HG03139 (cell line): ENCODE measurements around the gene DMXL2.
"Not testable (repeated sequence)": the region's sequence is repeated elsewhere in the genome, so short reads cannot be mapped to it uniquely, and the experiment has no call there.

Experiments used
- ATAC-seq: cut with Tn5 transposase; IDR thresholded peaks from one replicate; pipeline ENCODE4 v1.9.1; 2021; ENCODE audit not compliant: unreplicated experiment

The DMXL2 gene

DNA sequence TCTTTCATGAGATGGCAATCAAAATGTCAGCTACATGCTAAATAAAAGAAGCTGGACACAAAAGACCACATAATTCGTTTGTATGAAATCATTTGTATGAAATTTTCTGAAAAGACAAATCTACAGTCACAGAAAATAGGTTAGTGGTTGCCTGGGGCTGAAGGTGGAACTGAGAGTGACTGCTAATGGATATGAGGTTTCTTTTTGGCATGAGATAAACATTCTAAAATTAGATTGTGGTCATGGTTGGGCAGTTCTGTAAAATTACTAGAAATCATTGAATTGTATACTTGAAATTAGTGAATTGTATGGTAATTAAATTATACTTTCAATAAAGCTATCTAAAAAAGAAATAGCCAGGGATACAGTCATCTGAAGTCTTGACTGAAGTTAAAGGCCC lies 2.7 kb upstream of the DMXL2 start:
- ATAC-seq = no peak

- ATAC-seq = no peak
These were observed 1.5 kb upstream of the DMXL2 start for GRCh38 chr15:51624022-51624421.

- ATAC-seq = no peak
These were observed 891 bp upstream of the DMXL2 start for GRCh38 chr15:51623386-51623938.

DNA sequence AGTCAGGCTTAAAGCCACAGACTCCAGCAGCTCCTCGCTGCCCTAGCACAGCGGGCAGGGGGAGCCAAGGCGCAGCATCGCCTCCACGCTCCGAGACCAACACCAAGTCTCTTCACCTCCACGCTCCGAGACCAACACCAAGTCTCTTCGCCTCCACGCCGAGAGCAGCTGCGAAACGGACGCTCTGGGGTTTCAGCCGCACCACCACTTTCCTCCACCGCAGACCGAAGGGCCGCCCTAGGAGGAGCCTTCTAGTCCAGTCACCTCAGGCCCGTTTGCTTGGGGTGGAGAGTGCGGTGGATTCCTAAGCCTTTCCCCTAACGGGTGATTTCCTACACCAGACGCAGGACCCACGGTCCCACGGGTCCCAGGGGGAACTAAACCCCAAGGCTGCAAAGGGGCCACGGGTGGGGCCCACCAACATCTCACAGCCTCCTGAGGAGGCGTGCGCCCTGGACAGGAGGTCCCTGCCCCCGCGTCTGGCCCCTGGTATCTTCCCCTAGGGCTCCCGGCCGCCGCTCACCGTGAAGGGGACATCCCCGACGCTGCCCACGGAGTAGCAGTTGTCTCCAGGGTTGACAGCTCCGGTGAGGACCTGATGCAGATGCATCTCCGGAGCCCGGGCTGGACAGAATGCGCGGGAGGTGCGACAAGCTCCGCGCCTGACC lies 501 bp downstream of the DMXL2 start:
- ATAC-seq = peak; percentile 32

GRCh38 chr15:51621155-51621765 lies 1.3 kb downstream of the DMXL2 start:
- ATAC-seq = no peak

DNA sequence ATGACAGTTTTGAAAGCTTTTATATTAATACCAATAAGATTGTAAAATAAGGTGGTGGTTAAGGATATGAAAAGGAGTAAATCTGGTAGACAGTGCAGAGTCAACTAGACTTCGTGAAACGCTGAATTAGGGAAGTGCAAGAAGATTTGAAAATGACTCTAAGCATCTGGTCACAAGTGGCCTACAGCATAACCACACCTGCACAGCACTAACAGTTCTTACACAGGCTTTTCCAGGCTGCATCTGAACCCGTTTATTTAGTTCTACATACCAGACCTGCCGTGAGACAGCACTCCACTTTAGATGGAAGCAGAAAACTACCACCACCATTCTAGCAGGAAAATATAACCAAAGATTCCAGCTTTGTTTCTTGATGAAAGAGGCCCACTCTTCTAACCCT lies 1.9 kb downstream of the DMXL2 start:
- no peak for ATAC-seq

DNA sequence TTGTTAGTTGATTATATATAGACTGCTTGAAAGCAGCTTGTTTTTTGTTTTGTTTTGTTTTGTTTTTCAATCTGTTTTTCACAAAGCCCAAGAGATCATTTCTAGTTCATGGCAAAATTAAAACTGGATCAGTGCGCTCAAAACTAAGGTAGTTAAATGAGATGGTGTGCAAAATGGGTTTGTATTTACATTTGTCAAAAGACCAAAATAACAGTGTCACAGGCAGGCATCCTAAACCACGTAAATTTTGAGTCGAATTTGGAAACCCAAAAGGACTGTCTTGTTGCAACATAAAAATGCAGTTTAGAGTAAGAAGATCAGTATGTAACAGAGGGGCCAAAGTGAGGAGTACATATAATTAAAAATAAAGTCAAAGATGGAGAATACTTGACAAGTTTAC lies 2.4 kb downstream of the DMXL2 start:
- no peak for ATAC-seq

GRCh38 chr15:51619331-51620035 lies 3.1 kb downstream of the DMXL2 start:
- ATAC-seq = no peak

GRCh38 chr15:51617886-51618285 lies 4.7 kb downstream of the DMXL2 start:
- no peak for ATAC-seq

- no peak for ATAC-seq
These were observed 8.6 kb downstream of the DMXL2 start for GRCh38 chr15:51613951-51614350.

GRCh38 chr15:51612669-51613068 lies 9.9 kb downstream of the DMXL2 start:
- ATAC-seq = not testable (repeated sequence)

- not testable (repeated sequence) for ATAC-seq
These were observed 19.1 kb downstream of the DMXL2 start for GRCh38 chr15:51603462-51603948.

- no peak for ATAC-seq
These were observed 19.6 kb downstream of the DMXL2 start for GRCh38 chr15:51603002-51603401.

DNA sequence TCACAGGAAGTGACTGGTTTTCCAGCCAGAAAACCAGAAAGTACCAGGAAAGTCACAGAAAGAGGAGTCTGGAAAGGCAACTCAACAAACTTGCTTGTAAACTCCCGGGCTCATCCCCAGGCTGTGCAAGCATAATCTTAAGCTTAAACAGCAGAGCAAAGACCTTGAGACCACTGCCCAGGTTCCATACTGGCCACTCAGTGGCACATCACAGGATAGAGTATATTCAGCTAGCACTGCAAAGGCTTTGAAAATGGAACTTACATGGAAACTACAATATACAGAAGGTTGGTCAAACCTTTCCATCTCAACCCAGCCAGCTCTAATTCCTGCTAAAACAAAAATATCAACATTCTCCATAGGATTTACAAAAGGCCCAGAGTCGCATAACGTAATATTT lies 20.1 kb downstream of the DMXL2 start:
- ATAC-seq = no peak

GRCh38 chr15:51601801-51602200 lies 20.8 kb downstream of the DMXL2 start:
- ATAC-seq = no peak

DNA sequence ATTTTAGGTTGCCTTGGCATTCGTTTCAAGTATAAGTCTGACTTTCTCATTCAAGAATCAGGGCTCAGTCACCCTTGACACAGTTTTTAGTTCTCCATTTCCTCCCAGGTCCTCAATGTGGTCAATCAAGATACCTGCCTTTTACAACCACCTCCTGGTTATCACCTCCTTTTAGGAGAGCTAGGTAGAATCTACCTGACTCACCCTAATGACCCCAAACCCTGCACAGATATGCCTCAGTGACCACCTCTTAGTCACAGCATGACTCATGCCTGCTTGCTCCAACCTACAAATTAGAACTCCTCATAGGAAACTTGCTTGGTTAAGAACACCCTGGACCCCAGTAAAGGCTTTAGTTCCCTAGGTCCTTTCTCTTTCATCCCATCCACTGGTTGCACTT lies 22.5 kb downstream of the DMXL2 start:
- no peak for ATAC-seq

GRCh38 chr15:51589881-51590568 lies 32.5 kb downstream of the DMXL2 start:
- ATAC-seq = no peak

GRCh38 chr15:51588966-51589365 lies 33.6 kb downstream of the DMXL2 start:
- ATAC-seq = no peak

DNA sequence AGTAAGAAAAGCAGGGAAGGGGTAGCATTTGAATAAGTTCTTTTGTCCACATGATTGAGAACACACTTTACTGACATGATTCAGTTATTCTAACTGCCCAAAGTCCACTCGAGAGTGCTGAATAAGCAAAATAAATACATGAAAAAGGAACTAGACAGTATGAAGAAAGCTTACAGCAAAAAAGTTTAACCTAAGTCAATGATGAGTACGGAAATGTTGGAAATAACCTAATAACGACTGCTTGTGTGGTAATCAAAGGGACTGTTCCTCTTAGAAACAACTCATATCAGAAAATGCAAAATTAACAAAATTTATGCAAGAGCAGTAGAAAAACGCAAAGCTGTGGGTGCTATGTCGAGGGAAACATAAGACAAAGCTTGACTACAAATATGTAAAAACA lies 36.6 kb downstream of the DMXL2 start:
- ATAC-seq = no peak

- ATAC-seq = no peak
These were observed 41.6 kb downstream of the DMXL2 start for GRCh38 chr15:51580982-51581381.

- no peak for ATAC-seq
These were observed 42.2 kb downstream of the DMXL2 start for GRCh38 chr15:51580385-51580784.
